Kidney tubule cell (primary cell): Measurements from ENCODE around the gene MYT1.

Experiments used
- DNase-seq: peaks from one replicate; pipeline ENCODE4 v3.0.0-alpha.2; 2018; ENCODE audit warnings: low spot score

Gene MYT1

DNA sequence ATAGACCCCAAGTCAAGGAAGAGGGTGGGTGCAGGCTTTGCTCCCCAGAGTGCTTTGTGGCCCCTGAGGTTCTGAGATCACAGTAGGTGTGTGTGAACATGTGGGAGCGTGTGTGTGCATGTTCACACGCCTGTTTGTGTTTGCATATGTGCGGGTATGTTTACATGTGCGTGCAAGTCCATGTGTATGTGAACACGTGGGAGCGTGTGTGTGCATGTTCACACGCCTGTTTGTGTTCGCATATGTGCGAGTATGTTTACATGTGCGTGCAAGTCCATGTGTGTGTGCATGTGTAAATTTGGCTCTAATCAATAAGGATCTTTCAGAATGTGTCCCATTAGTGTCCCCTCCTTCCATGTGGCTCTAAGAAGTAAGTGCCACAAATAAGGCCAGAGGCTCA, 49.9 kb downstream of the MYT1 start:
- no peak for DNase-seq

DNA sequence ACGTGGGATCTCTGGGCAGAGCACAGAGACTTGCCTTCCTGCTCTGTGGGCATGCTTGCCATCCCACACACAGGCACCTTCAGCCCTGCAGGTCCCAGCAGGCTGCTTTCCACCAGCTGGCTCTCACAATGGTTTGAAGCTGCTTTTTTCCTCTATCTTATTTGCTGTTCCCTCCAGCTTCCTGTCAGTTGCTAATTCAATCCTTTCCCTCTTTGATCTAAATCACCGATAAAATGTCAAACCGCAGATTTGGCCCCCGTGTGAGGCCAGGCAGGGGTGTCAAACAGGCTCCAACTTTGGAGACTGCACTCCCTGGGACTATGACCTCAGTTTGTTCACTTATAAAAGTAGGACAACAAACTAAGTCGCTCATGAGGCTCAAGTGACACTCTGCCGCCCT, 50.7 kb downstream of the MYT1 start:
- DNase-seq: no peak

DNA sequence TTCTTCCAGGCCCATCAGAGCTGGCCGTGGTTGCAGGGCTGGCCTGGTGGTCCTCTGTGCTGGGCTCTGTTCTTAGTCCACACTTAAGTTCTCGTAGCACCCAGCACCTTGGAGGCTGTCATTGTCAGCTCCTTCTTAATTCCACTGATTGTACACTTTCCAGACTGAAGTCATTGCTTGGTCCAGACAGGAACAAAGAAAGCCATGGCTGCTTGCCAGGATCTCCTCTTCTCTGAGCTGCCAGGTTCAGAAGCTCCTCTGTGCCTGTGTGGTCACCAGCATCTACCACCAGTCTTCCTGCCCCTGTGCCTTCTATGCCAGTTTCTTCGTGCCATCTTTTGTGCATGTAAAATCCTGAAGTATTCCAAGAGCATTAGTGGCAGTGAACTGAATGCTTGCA, 51.8 kb downstream of the MYT1 start:
- peak; percentile 6 for DNase-seq

DNA sequence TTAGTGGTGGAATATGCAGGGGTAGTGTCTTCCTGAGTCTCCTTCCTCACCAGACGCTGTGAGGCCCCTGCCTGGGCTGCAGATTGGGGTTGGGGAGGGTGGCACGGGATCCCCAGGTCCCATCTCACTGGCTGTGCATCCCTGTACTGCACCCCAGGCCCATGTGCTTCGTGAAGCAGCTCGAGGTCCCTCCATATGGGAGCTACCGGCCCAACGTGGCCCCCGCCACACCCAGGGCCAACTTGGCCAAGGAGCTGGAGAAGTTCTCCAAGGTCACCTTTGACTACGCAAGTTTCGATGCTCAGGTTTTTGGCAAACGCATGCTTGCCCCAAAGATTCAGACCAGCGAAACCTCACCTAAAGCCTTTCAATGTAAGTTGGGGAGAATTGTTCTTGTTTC, 52.7 kb downstream of the MYT1 start:
- no peak for DNase-seq

DNA sequence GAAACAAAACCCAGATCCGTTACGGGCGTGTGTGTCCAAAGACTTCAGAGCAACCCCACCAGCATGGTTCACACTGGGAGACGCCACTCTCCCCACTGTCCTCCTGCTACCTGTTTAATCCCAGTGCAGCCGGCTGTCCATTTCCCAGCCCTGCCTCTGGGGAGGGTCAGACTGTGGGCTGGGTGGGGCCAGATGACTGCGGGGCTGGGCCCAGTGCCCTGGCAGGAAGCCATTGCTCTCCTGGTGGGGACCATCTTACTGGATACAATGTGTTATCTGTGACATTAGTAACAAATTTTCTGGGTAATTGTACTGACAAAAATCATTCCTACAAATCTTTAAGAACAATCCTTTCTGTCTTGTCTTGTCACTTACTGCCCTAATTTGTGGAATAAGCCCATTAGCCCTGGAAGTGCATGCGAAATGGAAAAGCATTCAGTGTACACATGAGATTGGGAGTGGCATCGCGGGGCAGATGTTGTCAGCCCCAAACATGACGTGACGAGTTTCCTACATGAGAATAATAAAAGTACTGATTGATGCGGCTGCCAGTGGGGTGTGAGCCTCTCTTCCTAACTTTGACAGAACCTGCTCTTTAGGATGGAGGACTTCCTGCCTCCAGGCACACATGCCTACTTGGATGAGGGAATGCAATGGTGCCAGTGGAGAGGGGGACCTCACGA, 53.4 kb downstream of the MYT1 start:
- DNase-seq: no peak

DNA sequence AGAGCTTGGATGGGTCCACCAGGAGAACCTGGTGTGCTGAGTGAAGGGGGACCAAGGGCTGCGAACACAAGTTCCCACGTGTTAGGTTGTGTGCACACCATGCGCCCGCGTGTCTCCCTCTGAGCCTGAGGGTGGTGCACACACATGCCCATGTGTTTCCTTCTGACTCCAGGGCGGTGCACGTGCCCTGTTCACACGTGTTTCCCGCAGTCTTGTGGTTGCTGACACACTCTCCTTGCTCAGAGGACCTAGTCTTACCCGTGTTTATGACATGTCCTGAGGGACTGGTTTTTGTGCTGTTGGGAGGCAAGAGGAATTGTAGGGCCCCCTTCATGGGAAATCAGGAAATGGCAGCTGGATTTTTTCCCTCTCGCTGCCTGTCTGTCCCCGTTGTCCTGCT, 55.0 kb downstream of the MYT1 start:
- no peak for DNase-seq

DNA sequence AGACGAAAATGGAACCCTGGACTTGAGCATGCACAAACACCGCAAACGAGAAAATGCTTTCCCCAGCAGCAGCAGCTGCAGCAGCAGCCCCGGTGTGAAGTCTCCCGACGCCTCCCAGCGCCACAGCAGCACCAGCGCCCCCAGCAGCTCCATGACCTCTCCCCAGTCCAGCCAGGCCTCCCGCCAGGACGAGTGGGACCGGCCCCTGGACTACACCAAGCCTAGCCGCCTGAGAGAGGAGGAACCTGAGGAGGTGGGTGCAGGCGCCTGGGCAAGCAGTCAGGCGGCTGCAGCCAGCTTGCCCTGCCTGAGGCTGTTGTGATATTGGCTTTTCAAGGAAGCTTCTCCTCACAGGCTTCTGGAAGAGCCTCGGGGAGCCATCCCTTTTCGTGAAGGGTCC, 55.5 kb downstream of the MYT1 start:
- DNase-seq: no peak

DNA sequence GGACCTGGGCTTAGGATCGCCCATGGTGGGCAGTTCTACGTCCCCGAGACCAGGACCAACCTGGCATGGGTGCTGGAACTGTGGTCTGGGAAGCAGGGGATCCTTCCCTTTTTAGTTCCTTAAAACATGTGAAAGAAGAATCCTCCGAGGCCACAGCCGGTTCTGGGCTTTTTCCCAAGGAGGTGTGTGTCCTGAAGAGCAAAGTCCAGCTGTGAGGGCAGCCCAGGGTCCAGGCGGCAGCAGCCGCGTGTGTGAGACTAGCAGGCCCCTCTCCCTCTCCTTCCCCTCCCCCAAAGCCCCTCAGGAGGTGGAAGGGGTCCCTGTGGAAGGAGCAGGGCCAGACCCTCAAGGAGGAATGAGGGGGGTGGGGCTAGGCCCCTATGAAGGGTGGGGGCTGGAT, 56.2 kb downstream of the MYT1 start:
- DNase-seq: no peak

DNA sequence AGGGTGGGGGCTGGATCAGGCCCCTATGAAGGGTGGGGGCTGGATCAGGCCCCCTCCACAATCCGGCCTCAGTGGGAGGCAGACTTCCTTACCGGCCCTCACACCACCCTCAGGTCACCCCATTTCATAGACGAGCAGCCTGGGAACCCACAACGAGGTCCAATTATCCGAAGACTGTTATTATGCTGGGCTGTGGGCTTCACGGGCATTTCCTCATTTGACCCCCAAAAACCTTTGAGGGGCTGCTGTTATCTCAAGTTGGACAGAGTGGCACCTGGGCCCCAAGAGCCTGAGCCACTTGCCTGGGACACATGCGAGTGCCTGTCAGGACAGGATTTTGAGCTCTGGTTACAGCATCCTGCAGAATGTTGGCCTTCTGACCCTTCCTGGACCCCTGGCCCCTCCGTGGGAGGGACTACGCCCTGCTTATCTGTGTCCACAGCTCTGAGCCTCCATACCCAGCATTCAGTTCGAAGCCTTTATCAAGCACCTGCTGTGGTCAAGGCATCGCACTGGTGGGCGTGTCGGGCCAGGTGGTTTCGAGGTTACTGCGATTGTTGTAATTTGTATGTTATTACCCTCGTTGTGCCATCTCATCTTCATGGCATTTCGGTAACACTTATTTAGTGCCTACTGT, 56.8 kb downstream of the MYT1 start:
- no peak for DNase-seq

DNA sequence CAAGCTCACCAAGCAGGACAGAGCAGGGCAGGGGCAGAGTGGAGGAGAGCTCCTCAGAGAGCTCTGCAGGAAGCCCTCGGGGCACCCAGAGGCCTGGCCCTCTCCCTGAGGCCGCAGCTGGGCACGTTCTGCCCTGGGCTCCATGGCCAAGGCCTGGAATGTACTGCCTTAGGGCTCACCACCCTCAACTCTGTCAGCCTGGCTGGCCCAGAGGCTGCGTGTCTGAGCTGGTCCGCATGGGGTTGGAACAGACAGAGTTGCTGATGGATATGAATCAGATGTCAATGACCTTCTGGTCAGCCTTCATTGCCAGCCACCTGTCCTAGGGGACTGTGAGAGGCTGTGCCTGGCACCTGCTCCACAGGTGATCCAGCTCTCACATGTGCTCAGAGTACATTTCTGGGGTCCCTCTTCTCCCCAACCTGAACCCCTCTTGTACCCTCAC, 58.1 kb downstream of the MYT1 start:
- peak; percentile 84 for DNase-seq

DNA sequence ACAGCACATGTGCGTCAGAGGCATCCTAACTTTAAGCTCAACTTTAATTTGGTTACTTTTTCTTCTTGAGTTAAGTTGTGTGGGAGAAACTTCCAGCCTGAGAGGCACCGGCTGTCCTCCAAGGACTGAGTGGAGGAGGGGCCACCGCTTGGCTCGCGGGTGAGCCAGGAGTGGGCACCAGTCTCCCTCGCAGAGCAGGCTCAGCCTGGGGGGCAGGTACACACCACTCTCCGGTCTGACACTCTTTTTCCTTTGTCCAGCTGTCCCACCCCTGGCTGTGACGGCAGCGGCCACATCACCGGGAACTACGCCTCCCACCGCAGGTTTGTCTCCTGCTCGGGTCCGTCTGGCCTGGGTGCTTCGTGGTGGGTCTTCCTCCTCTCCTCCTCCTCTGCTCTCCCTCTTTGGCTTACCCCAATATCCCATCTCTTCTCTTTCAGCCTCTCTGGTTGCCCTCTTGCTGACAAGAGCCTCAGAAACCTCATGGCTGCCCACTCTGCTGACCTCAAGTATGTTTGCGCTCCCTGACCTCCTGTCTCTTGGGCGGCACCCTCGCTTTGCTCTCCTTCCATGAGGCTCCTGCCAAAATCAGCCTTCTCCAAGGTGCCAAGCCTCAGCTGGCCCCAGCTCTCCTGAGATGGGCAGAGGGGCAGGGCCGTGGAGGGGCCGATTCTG, 58.7 kb downstream of the MYT1 start:
- DNase-seq: no peak

DNA sequence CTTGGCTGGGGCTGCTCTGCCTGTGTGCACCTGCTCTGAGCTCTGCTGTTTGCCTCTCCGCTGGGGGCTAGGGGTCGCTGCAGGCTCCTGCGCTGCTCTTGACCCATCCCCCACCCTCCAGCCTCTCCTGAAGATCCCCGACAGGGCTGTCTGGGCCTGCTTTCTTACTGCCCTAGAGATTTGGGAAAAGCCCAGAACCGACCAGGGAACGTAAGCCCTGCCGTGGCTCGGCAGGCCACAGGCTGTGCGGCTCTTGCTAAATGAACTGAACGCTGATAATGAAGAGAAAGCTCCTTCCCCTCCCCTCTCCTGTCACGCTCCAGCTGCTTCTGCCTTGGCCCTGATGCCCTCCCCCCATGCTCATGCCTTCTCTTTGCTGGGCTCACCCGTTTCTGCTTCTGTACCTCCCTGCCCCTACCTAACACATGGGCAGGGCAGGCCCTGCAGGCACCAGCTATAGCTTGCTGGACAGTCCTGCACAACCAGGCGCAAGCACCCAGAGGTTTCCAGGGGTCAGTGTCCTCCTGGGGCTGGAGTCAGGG, 59.3 kb downstream of the MYT1 start:
- peak; percentile 75 for DNase-seq

DNA sequence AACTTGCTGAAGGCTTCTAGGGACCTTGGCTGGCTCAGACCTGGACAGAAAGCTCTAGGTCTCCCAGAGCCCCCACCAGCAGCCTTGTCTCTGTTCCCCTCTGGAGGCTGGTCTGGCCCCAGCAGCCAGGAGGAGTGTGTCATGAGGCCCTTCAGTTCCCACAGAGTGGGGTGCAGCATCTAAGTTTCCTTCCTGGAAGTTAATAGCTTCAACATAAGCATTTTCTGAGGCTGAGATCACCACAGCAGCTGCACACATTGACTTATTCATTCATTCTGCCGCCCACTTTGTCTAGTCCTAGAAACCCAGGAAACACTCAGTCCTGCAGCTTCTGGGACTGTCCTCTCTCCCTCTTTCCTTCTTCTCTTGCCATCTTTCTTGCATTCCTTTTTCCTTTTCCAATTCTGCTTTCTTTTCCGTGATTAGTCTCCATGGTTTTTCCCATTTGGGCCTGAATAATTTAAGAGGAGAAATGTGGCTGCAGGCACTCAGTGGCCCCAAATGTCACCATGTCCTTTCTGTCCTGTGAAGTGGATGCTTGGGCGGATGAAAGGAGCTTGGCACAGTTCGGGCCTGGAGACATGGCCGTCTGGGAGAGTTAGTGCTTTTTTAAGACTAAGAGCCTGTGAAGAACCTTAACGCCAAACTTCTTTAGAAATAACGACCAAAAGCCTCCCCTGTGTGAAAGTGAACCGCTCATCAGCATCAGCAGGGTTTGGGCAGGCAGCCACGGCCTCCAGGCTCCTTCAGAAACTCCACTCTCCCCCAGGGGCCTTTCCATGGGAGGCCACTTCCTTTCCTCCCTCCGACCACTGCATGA, 60.3 kb downstream of the MYT1 start:
- DNase-seq: peak; percentile 94

DNA sequence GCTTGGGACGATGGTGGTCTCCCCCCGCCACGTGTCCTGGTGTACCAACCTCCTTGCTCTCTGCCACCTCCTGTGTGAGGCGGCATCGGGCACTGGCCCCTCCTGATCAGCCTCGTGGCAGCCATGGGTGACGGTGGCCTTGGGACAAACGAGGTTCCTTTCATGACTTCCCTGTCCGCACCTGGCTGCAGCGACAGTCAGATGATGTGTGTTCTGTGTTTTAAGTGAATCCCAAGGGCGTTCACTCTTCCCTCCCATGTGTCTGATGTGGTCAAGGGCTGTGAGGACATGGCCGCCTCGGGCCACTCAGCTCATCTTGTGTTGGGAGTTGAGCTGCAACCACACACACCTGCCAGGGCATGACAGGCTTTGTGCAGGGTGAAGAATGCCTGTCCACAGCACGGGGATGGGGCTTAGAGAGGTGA, 60.9 kb downstream of the MYT1 start:
- no peak for DNase-seq

DNA sequence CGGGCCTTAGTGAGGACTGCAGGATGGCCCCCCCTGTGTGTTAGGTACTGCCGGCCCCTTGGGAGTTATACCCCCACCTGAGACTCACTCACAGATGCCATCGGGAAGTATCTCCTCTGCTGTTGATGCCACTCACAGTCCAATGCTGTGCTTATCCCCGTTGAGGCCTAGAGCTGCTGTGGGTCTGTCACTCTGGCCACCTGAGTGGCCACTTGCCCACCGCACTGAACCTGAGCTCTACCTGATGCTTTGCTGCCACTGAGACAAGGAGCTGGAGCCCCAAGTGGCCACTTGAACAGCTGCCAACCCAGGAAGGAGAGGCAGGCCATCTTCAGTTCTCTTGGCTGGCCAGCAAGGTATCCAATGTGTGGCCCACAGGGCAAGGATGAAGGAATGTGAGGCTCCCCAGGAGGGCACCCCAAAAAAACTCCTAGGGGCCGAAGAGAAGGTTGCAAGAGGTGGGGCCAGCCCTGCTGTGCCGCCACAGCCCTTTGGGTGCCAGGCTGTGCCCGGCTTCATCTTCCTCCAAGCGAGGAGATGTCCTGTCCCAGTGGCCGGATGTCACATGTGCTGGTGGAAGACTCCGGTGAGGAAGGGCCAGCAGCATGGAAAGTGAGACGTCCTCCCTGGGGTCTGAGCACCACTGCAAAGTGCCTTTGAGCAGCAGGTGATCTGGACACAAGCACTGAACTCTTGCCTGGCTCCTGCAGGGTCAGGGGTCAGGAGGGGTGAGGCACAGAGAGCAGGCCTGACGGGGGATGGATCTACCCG, 61.8 kb downstream of the MYT1 start:
- DNase-seq: no peak

DNA sequence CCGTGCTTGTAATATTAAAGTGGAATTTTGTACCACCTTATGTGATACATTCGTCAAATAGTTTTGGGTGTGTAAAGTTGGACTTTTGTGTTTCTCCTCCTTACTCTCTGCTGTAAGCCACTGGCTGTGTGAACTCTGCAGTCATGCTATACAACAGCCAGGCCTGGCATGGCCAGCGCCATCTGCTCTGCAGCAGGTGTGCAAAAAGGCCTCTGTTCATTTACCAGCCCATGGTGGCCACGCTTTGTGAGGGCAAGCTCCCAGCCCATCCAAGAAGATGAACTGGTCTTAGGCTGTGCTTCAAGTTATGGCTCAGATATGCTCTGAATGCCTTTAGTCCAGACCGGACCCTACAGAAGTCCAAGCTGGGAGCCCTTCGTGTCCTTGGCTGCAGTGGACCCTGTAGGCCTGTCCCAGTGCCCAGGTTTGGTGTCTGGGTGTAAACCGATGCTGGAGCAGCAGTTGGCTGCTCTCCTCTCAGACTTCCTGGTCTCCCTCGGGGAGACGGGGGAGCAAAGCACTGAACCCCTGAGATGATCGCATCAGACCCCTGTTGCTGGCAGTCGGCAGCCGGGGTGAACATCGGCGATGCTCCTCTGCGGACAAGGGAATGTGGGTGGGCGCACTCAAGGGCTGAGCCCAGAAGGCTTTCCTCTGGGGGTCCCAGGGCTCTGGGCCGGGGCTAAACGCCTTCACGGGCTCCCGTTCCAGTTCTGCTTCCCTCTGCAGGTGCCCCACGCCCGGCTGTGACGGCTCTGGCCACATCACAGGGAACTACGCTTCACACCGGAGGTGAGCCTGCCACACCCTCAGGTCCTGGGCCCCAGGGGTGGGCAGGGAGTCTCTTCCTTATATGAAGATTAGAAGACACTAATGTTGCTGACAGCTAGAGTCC, 62.7 kb downstream of the MYT1 start:
- DNase-seq: no peak

DNA sequence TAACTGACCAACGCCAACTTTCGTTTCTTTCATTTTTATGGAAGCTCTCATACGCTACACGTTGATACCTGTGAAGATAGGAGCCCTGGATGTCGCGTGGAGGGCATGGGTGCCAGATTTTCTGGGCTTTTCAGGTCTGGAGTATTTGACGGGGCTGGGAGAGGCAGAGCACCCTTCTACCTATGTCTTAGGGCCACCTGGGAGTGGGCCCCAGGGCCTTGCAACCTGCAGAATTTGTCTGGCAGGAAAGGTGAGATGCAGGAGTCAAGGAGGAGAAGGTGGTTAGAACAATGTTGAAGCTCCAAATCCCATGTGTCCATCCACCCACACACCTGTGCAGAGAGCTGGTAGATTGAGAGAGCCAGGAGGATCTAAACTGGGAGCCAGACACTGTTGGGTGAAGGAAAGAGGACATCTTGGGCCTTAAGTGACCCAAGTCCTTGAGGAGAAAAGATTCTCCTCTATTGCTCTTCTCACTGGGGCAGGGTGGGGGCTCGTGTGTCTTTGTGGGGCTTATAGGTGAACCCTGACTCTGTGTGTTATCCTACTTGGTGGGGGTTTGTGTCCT, 63.9 kb downstream of the MYT1 start:
- DNase-seq: no peak

DNA sequence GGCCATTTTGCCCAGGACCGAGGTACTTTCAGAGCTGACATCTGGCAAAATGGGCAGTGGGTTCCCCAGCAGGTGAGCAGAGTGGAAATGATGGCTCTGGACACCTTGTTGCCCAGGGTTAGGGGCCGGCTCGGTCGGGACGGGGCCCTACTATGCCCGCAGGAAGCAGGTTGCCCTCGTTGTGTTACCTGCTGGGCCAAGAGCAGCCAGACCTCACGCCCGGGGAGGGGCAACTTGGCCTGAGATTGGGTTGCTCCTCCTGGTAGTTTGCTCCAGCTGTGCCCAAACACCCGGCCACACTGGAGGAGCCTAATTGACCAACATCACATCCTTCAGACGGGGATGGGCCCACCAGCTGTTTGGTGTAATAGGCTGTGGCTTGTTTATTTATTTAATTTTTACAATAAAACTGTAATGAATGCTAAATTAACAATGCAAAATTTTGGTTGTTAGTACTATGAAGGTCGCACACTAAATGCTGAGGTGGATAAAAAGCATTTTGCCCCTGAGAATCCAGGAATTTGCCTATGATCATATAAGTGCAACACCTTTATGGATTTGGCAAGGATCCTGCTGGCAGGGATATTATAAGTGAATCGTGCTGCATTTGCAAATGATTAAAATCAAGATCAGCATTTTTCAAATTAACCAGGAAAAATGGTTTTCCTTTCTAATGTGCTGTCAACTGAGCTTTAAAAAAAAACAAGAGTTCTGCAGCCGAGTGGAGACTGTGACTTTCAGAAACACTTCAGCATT, 64.7 kb downstream of the MYT1 start:
- DNase-seq: no peak

DNA sequence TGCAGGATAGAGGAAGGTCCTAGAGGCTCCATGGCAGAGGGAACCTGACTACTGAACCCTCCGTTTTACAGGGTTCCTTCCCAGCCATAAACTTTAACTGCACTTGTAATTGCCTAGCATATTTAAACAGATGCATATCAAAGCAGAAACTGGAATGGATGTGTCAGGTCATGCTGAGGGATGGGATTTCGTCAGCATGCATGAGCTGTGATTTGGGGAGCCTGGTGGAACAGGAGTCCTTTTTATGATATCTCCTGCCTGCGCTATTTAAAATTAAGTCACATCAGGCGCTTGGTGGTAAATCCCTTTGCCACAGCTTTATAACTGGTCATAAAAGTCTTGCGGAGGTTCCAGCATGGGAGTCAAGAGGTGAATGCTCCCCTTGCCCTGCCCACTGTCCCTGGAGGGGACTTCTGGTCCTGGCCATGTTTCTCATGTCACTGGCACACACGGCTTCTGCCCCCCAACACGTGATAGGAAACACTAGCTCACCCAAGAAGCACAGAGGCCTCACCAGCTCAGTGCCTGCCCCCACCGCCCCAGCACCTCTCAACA, 65.3 kb downstream of the MYT1 start:
- no peak for DNase-seq
